ENCODE measurements around the gene MAGEA8.
A peak's percentile ranks its signal among the peaks of the same experiment; 100 is the strongest.

The MAGEA8 gene

GRCh38 chrX:149898554-149898953 is 17.6 kb downstream of the MAGEA8 start:
- no peak for DNase-seq (ENCODE audit: low read depth)
- H3K4me3 ChIP-seq (ENCODE audit: low read depth, low read length): no peak overlapping the region
- in situ Hi-C loops (cut with HindIII; ENCODE audit: low sequenced_read_pairs): no loop called here
- no peak for TF ChIP-seq CTCF (IDR thresholded peaks at IDR 0.05; ENCODE audit: low read depth, low read length, missing control alignments)

GRCh38 chrX:149903889-149904748 is 23.1 kb downstream of the MAGEA8 start:
- in situ Hi-C loops (cut with HindIII; ENCODE audit: low sequenced_read_pairs): no loop called here
- peak; percentile 27 for TF ChIP-seq CTCF (IDR thresholded peaks at IDR 0.05; ENCODE audit: low read depth, low read length, missing control alignments)
- no peak for DNase-seq (ENCODE audit: low read depth)
- H3K4me3 ChIP-seq (ENCODE audit: low read depth, low read length): no peak overlapping the region

- no peak for TF ChIP-seq CTCF (IDR thresholded peaks at IDR 0.05; ENCODE audit: low read depth, low read length, missing control alignments)
- in situ Hi-C loops (cut with HindIII; ENCODE audit: low sequenced_read_pairs): no loop called here
- no peak overlapping the region for H3K4me3 ChIP-seq (ENCODE audit: low read depth, low read length)
- no peak for DNase-seq (ENCODE audit: low read depth)
These were observed 27.3 kb downstream of the MAGEA8 start for GRCh38 chrX:149908308-149908707.

- TF ChIP-seq CTCF (IDR thresholded peaks at IDR 0.05; ENCODE audit: low read depth, low read length, missing control alignments): no peak
- DNase-seq (ENCODE audit: low read depth): no peak
- H3K4me3 ChIP-seq (ENCODE audit: low read depth, low read length): no peak overlapping the region
- in situ Hi-C loops (cut with HindIII; ENCODE audit: low sequenced_read_pairs): no loop called here
These were observed 27.7 kb downstream of the MAGEA8 start for GRCh38 chrX:149908727-149909126.

- H3K4me3 ChIP-seq (ENCODE audit: low read depth, low read length): no peak overlapping the region
- TF ChIP-seq CTCF (IDR thresholded peaks at IDR 0.05; ENCODE audit: low read depth, low read length, missing control alignments): no peak
- in situ Hi-C loops (cut with HindIII; ENCODE audit: low sequenced_read_pairs): no loop called here
- no peak for DNase-seq (ENCODE audit: low read depth)
These were observed 28.6 kb downstream of the MAGEA8 start for GRCh38 chrX:149909324-149910177.

GRCh38 chrX:149910178-149910695 is 29.3 kb downstream of the MAGEA8 start:
- TF ChIP-seq CTCF (IDR thresholded peaks at IDR 0.05; ENCODE audit: low read depth, low read length, missing control alignments): no peak
- DNase-seq (ENCODE audit: low read depth): no peak
- no peak overlapping the region for H3K4me3 ChIP-seq (ENCODE audit: low read depth, low read length)
- in situ Hi-C loops (cut with HindIII; ENCODE audit: low sequenced_read_pairs): no loop called here

Measured in astrocyte of the cerebellum (primary cell).